Panc1 (cell line): ENCODE measurements around the gene KRTAP19-5. TPM values are rescaled to one million over a fixed set of nuclear protein-coding genes. Genes with fewer than 3 reads are reported as not detected.

Experiments used
- ATAC-seq: fragments of 200-7000 bp; cut with Tn5 transposase; 2 replicates; pipeline ENCODE4 v1.9.1; 2020; ENCODE audit warnings: mild to moderate bottlenecking, moderate library complexity
- BruUV-seq: library from RNA; stranded (reverse); fragments of 400-500 nt; replicated peaks from 2 replicates; lab custom pipeline; 2021; lab: Mats Ljungman, UMichigan
- CTCF ChIA-PET: fragments of 300-600 bp; sonication (Branson Sonifier 250); formaldehyde crosslinking; loops from one replicate; lab custom pipeline; 2022; ENCODE audit warnings: antibody characterized with exemption; lab: Charles Lee
- POLR2A ChIA-PET: fragments of 300-600 bp; sonication (Branson Sonifier 250); formaldehyde crosslinking; loops from one replicate; lab custom pipeline; 2022; ENCODE audit warnings: antibody characterized with exemption; lab: Charles Lee
- DNase-seq: peaks from one replicate; pipeline ENCODE4 v3.0.0-alpha.2; 2010; ENCODE audit warnings: low read depth, low spot score
- H3K27ac ChIP-seq: 2 replicates; pipeline ENCODE4 v1.5.1; 2011; ENCODE audit warnings: mild to moderate bottlenecking, low read length, inconsistent platforms
- H3K27me3 ChIP-seq: fragments of 200-500 bp; sonication (Bioruptor generic); 2 replicates; pipeline ENCODE4 v1.6.0; 2014; ENCODE audit warnings: low read length, inconsistent platforms; ENCODE audit not compliant: control insufficient read depth, insufficient read depth
- H3K36me3 ChIP-seq: fragments of 200-500 bp; sonication (Bioruptor generic); 2 replicates; pipeline ENCODE4 v1.5.1; 2014; ENCODE audit warnings: inconsistent platforms, mild to moderate bottlenecking, low read length, moderate library complexity; ENCODE audit not compliant: control insufficient read depth, insufficient read depth
- H3K4me1 ChIP-seq: 2 replicates; pipeline ENCODE4 v1.5.1; 2011; ENCODE audit warnings: inconsistent platforms, mild to moderate bottlenecking, low read length, moderate library complexity; ENCODE audit not compliant: control insufficient read depth, insufficient read depth
- H3K4me3 ChIP-seq, 2 experiments: 2 replicates each; pipeline ENCODE4 v1.5.1; 2011 to 2012; ENCODE audit warnings: low read depth in 2 of 2, low read length in 2 of 2, mild to moderate bottlenecking in 2 of 2, inconsistent platforms in 1 of 2, moderate library complexity in 1 of 2
- H3K9me3 ChIP-seq: fragments of 200-500 bp; sonication (Bioruptor generic); 2 replicates; pipeline ENCODE4 v1.5.1; 2014; ENCODE audit warnings: low read depth, mild to moderate bottlenecking, inconsistent platforms, low read length, moderate library complexity; ENCODE audit not compliant: control insufficient read depth, insufficient read depth
- CTCF ChIP-seq: fragments of 450-650 bp; IDR thresholded peaks from 2 replicates; pipeline ENCODE4 v1.5.1; 2017; ENCODE audit warnings: mild to moderate bottlenecking
- POLR2AphosphoS5 ChIP-seq: IDR thresholded peaks from 2 replicates; pipeline ENCODE4 v1.6.1; 2012; ENCODE audit warnings: mild to moderate bottlenecking, low read depth, low read length, moderate library complexity
- REST ChIP-seq, 2 experiments: IDR thresholded peaks; 2 replicates each; pipeline ENCODE4 v1.6.1; 2011 to 2012; ENCODE audit warnings: low read depth in 2 of 2, control low read depth in 1 of 2, low read length in 1 of 2, mild to moderate bottlenecking in 1 of 2, moderate library complexity in 1 of 2; ENCODE audit not compliant: insufficient read depth in 1 of 2
- SIN3A ChIP-seq: IDR thresholded peaks from 2 replicates; pipeline ENCODE4 v1.6.1; 2012; ENCODE audit warnings: low read depth, mild to moderate bottlenecking, low read length, moderate library complexity, borderline replicate concordance; ENCODE audit not compliant: insufficient read depth
- TCF7L2 ChIP-seq: IDR thresholded peaks from 2 replicates; pipeline ENCODE4 v1.6.1; 2011; ENCODE audit warnings: mild to moderate bottlenecking, low read depth, low read length, inconsistent platforms
- in situ Hi-C: cut with HindIII; loops from 2 replicates; pipeline ENCODE4 v1.10.0; 2016; ENCODE audit warnings: low sequenced_read_pairs, low pct_unique_long_range_greater_than_20kb
- intact Hi-C: fragments of 100-400 bp; cut with micrococcal nuclease; formaldehyde crosslinking; loops from one replicate; pipeline ENCODE4 v1.10.0; 2022; ENCODE audit not compliant: unreplicated experiment
- total RNA-seq: library from RNA; stranded (reverse); gene quantifications from one replicate; pipeline ENCODE4 v1.2.1, GENCODE V29; 2021; ENCODE audit not compliant: unreplicated experiment

KRTAP19-5 gene
- total RNA-seq, 1 experiment from 2014 or later, result not detected

- POLR2A ChIA-PET, result no interaction called here
- TF ChIP-seq SIN3A, result no peak
- no peak for TF ChIP-seq POLR2AphosphoS5
- TF ChIP-seq TCF7L2, result no peak
- no TSS peak for BruUV-seq
- ATAC-seq (no peak), DNase-seq (no peak)
- no peak overlapping the region for H3K27ac ChIP-seq
- intact Hi-C loops (no loop called here), in situ Hi-C loops (no loop called here)
- no peak overlapping the region for H3K4me3 ChIP-seq
- no peaks in the 10 kb centered on the region for H3K27me3 ChIP-seq
- CTCF ChIA-PET, result no interaction called here
- no peaks in the 10 kb centered on the region for H3K36me3 ChIP-seq
- no peaks in the 10 kb centered on the region for H3K4me1 ChIP-seq
- no peaks in the 10 kb centered on the region for H3K9me3 ChIP-seq
Measured at GRCh38 chr21:30478004-30478403, 23.9 kb downstream of the KRTAP19-5 start.

GRCh38 chr21:30468900-30469714 lies 32.8 kb downstream of the KRTAP19-5 start:
- Histone ChIP-seq H3K36me3 (no peaks in the 10 kb centered on the region), H3K4me3 (no peak overlapping the region), H3K27me3 (no peaks in the 10 kb centered on the region), H3K9me3 (no peaks in the 10 kb centered on the region), H3K27ac (no peak overlapping the region), H3K4me1 (no peaks in the 10 kb centered on the region)
- ChIA-PET POLR2A (no interaction called here), CTCF (no interaction called here)
- in situ Hi-C loops (no loop called here), intact Hi-C loops (no loop called here)
- TF ChIP-seq TCF7L2 (no peak), CTCF (no peak)
- no peak for DNase-seq
- no TSS peak for BruUV-seq
- ATAC-seq, result no peak

GRCh38 chr21:30463713-30464112 lies 38.2 kb downstream of the KRTAP19-5 start:
- no peak overlapping the region for H3K27ac ChIP-seq
- no peaks in the 10 kb centered on the region for H3K4me1 ChIP-seq
- DNase-seq (peak; percentile 4), ATAC-seq (no peak)
- intact Hi-C loops (no loop called here), in situ Hi-C loops (no loop called here)
- TF ChIP-seq CTCF, result peak; percentile 52
- TF ChIP-seq REST (IDR thresholded peaks at IDR 0.05; ENCODE audit: insufficient read depth in 1 of 2, low read depth in 2 of 2, low read length in 1 of 2), result no peak
- POLR2A ChIA-PET, result no interaction called here
- H3K4me3 ChIP-seq, result no peak overlapping the region
- H3K9me3 ChIP-seq, result no peaks in the 10 kb centered on the region
- CTCF ChIA-PET, result interaction anchor here (0.5 kb wide), 1 partner anchor 122 kb away, joined by 3 read pairs; no protein-coding TSS in a partner anchor
- BruUV-seq, result no TSS peak
- no peaks in the 10 kb centered on the region for H3K36me3 ChIP-seq
- H3K27me3 ChIP-seq, result no peaks in the 10 kb centered on the region
